ENCODE measurements around the gene ZCCHC13. TPM values are rescaled to one million over a fixed set of nuclear protein-coding genes. Genes with fewer than 3 reads are reported as not detected.
"Not testable (repeated sequence)": the region's sequence is repeated elsewhere in the genome, so short reads cannot be mapped to it uniquely, and the experiment has no call there.

The ZCCHC13 gene
- total and polyA plus RNA-seq, 8 donors, result not detected

DNA sequence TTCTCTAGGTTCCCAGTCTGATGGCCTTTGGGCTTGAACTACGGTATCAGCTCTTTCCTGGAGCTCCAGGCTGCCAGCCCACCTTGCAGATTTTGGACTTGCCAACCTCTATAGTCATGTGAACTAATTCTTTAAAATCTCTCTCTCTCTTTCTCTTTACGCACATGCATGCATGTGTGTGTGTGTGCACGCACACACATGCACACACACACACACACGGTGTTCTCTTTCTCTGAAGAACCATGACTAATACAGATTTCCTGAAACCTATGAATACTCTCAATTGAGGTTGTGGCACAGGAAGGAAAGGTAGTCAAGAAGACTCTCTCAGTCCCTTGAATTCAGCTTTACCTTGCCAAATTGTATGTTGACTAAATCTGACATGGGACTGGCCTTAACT is 6.2 kb upstream of the ZCCHC13 start:
- no peak overlapping the region for H3K27ac ChIP-seq
- H3K9me3 ChIP-seq, result peaks cover 0 to 11% (median 0%) of the 10 kb centered on the region in 4 donors
- no peak overlapping the region for H3K4me3 ChIP-seq
- TF ChIP-seq POLR2AphosphoS5 (IDR thresholded peaks at IDR 0.05), result no peak
- no peak for TF ChIP-seq POLR2A (IDR thresholded peaks at IDR 0.05)
- no peak for TF ChIP-seq EP300 (IDR thresholded peaks at IDR 0.05)
- TF ChIP-seq, protein P1, sequence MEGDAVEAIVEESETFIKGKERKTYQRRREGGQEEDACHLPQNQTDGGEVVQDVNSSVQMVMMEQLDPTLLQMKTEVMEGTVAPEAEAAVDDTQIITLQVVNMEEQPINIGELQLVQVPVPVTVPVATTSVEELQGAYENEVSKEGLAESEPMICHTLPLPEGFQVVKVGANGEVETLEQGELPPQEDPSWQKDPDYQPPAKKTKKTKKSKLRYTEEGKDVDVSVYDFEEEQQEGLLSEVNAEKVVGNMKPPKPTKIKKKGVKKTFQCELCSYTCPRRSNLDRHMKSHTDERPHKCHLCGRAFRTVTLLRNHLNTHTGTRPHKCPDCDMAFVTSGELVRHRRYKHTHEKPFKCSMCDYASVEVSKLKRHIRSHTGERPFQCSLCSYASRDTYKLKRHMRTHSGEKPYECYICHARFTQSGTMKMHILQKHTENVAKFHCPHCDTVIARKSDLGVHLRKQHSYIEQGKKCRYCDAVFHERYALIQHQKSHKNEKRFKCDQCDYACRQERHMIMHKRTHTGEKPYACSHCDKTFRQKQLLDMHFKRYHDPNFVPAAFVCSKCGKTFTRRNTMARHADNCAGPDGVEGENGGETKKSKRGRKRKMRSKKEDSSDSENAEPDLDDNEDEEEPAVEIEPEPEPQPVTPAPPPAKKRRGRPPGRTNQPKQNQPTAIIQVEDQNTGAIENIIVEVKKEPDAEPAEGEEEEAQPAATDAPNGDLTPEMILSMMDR (IDR thresholded peaks at IDR 0.05), result no peak
- DNase-seq, result no peak
- no peaks in the 10 kb centered on the region for H3K27me3 ChIP-seq
- peaks cover 0 to 3% (median 0%) of the 10 kb centered on the region in 4 donors for H3K4me1 ChIP-seq
- no peaks in the 10 kb centered on the region for H3K36me3 ChIP-seq
- 75 to 91% (median 87%) methylated on average over 4 of the region's 4 CpGs for WGBS, 5 donors
- intact Hi-C loops (cut with DNase I; ENCODE audit: low total_unique reads), result no loop called here

DNA sequence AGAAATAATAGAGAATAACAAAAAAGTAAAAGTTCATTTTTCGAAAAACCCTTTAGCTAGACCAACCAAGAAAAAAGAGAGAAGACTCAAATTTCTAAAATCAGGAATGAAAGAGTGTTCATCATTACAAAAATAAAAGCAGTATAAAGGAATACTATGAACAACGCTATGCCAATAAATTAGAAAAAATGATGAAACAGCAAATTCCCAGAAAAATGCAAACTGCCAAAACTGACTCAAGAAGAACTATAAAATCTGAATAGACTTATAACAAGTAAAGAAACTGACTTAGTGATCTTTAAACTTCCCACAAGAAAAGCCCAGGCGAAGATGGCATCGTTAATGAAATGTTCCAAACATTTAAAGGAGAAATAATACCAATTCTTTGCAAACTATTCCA is 3.1 kb upstream of the ZCCHC13 start:
- no peak for TF ChIP-seq POLR2A (IDR thresholded peaks at IDR 0.05)
- no peak for TF ChIP-seq POLR2AphosphoS5 (IDR thresholded peaks at IDR 0.05)
- TF ChIP-seq EP300 (IDR thresholded peaks at IDR 0.05), result no peak
- TF ChIP-seq, protein P1 (IDR thresholded peaks at IDR 0.05), result no peak
- DNase-seq, result no peak
- Histone ChIP-seq H3K27ac (no peak overlapping the region), H3K27me3 (no peaks in the 10 kb centered on the region), H3K4me1 (no peaks in the 10 kb centered on the region), H3K4me3 (no peak overlapping the region), H3K9me3 (peaks cover 0 to 3% (median 0%) of the 10 kb centered on the region in 4 donors), H3K36me3 (no peaks in the 10 kb centered on the region)
- 72 to 95% (median 84%) methylated on average over 4 of the region's 4 CpGs for WGBS, 5 donors
- intact Hi-C loops (cut with DNase I; ENCODE audit: low total_unique reads), result no loop called here

DNA sequence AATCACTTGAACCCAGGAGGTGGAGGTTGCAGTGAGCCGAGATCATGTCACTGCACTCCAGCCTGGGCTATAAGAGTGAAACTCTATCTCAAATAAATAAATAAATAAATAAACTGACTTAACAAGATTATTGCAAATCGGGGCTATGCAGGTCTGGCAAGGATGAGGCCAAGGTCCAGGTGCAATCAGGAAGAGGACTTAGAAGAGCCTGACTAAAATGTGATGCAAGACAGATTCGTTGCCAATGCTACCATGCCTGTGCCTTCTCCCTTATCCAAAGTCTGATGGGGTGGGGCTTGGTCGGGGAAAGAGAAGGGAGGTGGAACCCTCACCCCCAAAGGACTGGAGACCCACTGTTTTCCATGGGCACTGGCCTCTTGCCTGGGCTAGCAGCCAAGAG is 14.7 kb downstream of the ZCCHC13 start:
- DNase-seq, result no peak
- WGBS, 5 donors, result 67 to 81% (median 76%) methylated on average over 4 of the region's 4 CpGs
- Histone ChIP-seq H3K4me1 (no peaks in the 10 kb centered on the region), H3K9me3 (no peaks in the 10 kb centered on the region), H3K27me3 (no peaks in the 10 kb centered on the region), H3K36me3 (no peaks in the 10 kb centered on the region), H3K4me3 (no peak overlapping the region), H3K27ac (no peak overlapping the region)
- TF ChIP-seq POLR2AphosphoS5 (IDR thresholded peaks at IDR 0.05), result no peak
- TF ChIP-seq EP300 (IDR thresholded peaks at IDR 0.05), result no peak
- TF ChIP-seq POLR2A (IDR thresholded peaks at IDR 0.05), result no peak
- TF ChIP-seq, protein P1 (IDR thresholded peaks at IDR 0.05), result no peak
- intact Hi-C loops (cut with DNase I; ENCODE audit: low total_unique reads), result no loop called here

DNA sequence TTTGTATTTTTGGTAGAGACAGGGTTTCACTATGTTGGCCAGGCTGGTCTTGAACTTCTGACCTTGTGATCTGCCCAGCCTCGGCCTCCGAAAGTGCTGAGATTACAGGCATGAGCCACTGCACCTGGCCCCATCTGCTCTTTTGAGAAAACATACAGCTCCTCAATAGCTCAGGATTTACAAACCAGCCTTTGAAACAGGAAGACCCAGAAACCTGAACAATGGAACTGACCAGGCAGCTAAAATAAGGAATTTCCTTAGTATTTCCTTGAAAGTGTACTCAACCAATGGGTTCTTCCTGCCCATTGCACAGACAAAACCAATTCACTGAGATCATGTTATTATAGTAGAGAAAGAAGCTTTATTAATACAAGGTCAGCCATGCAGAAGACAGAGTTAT is 15.3 kb downstream of the ZCCHC13 start:
- H3K4me1 ChIP-seq; H3K4me3 ChIP-seq; H3K27me3 ChIP-seq; DNase-seq; H3K9me3 ChIP-seq; H3K36me3 ChIP-seq; H3K27ac ChIP-seq; intact Hi-C loops (cut with DNase I; ENCODE audit: low total_unique reads): not testable (repeated sequence)
- WGBS, 5 donors, result 77 to 89% (median 83%) methylated on average over 1 to 2 of the region's 2 CpGs

DNA sequence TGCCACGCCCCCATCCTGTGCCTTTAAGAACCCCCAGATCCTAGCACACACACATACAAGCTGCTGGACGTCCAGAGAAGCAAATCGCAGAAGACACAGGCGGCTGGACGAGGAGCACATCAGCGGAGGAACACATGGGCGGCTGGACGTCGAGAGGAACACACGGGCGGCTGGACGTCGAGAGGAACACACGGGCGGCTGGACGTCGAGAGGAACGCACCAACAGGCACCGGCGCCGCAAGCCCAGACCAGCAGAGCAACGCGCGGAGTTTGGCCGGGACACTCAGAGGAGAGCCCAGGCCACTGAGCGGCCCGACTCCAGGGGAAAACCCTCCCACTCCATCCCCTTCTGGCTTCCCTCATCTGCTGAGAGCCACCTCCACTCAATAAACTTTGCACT is 17.2 kb downstream of the ZCCHC13 start:
- H3K27me3 ChIP-seq, result peaks cover 0 to 3% (median 0%) of the 10 kb centered on the region in 3 donors
- DNase-seq, result no peak
- H3K36me3 ChIP-seq, result no peaks in the 10 kb centered on the region
- H3K4me1 ChIP-seq, result no peaks in the 10 kb centered on the region
- no peak overlapping the region for H3K27ac ChIP-seq
- no peaks in the 10 kb centered on the region for H3K9me3 ChIP-seq
- TF ChIP-seq, protein P1 (IDR thresholded peaks at IDR 0.05), result no peak
- TF ChIP-seq POLR2A (IDR thresholded peaks at IDR 0.05) (no peak), EP300 (IDR thresholded peaks at IDR 0.05) (no peak), POLR2AphosphoS5 (IDR thresholded peaks at IDR 0.05) (no peak)
- no peak overlapping the region for H3K4me3 ChIP-seq
- 88 to 96% (median 90%) methylated on average over 21 to 27 of the region's 27 CpGs for WGBS, 5 donors
- intact Hi-C loops (cut with DNase I; ENCODE audit: low total_unique reads), result no loop called here
